NCI-H345 treated with DMSO at 0.1 percent for 48 hours (cell line): ENCODE results near the gene PGAP3.

ENCODE experiments used
- DNase-seq: peaks from one replicate; lab custom pipeline; 2025; ENCODE audit not compliant: unreplicated experiment; lab: John Stamatoyannopoulos, UW

The PGAP3 gene

DNA sequence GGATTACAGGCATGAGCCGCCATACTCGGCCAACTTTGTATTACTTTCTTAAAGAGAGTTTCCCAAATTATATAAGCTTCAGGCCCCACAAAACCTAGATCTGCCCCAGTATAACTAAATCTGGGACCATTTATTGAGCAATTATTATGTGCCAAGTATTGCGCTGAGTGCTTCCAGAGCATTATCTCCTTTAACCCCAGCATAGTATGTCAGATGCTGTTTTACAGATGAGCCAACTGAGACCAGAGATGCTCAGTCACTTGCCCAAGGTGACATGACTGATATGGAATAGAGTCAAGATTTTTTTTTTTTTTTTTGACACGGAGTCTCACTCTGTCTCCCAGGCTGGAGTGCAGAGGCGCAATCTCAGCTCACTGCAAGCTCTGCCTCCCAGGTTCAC, 10.1 kb upstream of the PGAP3 start:
- DNase-seq: no peak

DNA sequence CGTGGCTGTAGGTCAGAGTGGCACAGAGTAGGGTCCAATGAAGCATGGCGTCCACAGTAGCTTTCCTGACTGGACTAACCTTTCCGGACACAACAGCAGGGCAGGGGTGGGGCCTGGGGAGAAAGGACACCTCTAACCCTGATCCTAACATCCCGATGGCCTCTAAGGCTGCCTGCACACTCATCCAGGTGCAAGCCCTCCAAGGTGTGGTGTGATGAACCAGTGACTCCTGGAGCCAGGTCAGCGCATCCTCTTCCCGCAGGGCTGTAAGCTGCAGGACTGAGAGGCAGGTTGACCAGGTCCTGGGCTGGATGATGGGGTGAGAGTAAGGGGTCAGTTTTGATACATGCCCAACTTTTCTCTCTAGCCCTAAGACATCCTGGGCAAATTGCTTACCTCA, 8.9 kb upstream of the PGAP3 start:
- no peak for DNase-seq

DNA sequence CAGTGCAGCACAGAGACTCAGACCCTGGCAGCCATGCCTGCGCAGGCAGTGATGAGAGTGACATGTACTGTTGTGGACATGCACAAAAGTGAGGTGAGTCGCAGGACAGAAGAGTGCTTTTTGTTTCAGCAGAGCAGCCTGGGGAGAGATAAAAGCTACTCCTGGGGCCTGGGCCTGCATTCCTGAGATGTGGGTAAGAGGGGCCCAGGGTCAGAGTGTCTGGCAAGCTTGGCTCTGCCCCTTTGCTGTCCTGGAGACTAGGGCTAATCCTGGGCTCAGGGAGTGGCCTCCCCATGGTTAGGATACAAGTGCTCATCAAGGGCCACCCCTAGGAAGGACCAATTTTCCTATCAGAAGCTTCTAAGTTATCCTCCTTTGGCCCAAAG, 7.2 kb upstream of the PGAP3 start:
- no peak for DNase-seq

DNA sequence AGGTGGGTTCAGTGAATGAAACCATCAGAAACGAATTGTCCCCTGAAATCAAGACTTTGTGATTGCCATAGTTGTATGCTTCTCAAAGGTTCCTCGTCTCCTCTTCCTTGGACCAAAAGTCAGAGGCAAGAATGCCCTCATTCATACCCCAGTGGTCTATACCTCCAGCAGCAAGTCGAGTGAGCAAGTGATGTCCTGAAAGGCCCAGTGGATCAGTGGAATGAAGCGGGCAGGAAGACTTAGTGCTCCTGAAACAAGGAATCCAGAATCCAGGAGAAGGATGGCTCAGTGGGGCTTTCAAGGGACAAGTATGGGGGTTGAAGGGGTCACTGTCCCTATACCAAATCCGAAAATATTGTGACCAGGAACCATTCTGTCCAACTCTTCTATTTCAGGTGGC, 6.7 kb upstream of the PGAP3 start:
- no peak for DNase-seq

DNA sequence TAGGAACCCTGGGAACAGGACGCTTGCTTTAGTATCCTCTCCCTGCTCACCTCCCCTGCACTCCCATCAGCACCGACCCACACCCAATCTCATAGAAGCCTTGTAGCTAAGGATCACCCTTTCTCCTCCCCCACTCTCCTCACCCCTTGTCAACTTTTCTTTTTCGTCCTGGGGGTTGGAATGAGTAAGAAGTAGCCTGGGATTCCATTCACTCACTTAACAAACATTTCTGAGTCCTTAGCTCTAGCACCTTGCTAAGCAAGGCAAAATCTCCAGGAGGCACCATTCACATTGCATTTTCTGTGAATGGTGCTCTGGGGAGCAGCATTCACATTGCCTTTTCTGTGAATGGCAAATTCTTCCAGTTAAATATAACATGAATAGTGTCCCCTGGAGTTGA, 1.1 kb upstream of the PGAP3 start:
- no peak for DNase-seq

DNA sequence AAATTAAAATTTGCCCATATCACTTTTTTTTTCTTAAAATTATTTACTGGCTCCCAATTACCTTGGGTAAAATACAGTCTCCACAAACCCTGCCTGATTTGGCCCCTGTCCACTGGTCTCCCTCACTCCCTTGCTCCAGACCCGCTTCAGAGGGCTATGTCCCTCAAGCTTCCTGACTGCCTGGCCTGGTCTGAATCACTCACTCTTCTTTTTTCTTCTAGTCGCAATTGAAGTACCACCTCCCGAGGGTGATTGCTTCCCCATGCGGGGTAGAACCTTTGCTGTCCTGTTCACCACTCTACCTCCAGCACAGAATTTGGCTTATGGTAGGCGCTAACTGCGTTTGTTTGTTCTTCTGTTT, 598 bp upstream of the PGAP3 start:
- DNase-seq: no peak

DNA sequence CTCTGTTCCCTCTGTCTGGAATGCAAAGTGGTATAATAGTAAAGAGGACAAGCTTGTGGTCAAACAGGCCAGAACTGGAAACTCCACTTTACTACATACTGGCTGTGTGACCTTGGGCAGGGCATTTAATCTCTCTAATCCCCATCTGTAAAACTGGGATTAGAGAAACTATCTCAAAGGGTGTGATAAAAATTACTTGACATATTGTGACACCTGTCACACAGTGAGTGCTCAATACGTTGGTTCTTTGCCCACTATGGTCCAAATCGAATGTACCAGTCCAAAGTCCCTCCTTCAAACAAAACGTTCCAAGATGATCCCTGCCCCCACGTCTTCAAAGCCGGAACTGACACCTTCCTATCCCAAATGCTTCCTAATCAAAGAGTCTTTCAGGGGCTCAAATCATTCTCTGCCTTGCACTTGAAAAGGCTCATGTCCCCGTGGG, 734 bp downstream of the PGAP3 start:
- DNase-seq: no peak

DNA sequence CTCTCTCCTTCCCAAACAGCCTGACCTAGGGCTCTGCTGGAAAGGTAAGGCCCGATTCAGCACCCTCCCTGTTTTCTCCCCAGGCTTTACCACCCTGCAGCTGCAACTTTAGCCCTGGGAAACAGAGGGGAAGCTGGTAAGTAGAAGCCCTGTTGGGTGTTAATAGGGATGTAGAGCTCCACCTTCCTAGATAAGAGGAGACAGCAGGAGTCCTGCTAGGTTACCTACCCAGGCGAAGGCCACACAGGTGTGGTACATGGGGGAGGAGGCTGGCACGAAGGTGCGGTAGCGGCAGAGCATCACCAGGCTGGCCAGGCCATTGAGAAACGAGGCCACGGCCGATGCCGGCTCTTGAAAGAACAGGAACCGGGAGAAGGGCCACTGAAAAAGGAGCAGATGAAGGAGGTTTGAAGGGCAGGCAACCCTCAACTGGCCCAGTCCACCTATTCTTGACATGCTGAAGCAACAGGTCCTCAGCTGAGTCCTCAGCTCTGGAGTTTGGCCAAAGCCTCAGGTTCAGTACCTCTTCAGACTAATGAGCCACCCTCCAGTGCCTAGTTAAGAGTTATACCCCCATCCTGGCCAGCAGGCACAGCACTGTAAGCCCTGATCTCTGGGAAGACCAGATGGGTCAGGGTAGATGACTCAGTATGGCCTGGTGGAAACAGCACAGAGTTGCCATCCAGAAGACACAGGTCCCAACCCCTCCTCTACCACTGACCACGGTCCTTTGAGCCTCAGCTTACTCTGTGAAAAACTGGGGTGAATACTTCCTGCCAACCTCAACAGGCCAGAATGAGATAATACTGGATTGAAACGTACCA, 3.3 kb downstream of the PGAP3 start:
- DNase-seq: no peak

DNA sequence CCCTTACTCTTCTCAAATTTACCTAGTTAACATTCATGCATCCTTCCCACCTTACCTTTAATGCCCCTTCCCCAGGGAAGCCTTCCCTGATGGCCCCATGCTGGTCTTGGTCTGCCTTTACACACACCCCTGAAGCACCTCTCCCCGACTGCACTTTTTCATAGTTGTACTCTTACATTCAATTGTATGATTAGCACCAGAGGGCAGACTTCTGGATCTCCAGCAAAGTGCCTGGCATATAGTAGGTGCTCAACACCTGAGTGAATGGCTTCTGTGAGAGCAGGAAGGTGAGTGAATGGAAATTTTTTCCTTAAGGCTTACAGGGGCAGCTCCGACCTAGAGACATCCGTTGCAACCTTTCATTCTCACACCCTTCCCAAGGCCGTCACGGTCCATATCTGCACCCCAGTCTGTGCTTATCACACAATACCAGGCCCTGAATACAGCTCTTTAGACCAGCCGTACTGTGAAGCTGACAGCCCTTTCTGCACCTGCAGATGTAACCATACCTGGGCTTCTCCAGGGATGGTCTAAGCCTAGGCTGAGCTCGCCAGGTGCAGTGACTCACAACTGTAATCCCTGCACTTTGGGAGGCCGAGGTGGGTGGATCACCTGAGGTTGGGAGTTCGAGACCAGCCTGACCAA, 4.4 kb downstream of the PGAP3 start:
- DNase-seq: no peak

DNA sequence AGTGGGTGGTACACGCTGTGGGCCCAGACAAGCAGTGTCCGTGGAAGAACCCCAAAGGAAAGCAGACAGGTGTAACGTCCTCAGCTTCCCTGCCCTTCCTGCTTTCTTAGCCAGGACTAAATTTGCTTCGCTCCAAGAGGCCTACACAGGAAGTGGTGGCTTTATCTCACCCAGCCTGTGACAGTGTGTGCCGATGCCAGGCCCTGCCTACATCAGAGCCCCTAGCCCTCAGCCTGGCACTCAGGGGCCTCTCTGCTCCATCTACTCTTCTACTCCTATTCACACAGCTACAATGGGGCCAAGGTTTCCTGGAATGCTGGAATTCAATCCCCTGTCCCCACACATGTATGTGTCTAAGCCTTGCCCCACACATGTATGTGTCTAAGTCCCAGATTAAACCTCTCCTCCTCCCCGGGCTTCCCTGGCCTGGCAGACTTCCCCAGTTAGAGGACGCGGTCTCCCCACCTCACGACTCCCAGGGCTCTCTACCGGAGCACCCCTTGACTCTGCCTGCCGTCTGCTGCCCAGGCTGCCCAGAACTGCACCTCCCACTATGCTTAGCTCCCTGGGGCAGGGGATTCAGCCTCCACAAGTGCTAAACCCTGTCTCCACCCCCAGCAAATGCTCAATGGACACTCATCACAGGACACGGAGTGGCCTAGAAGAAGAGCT, 8.2 kb downstream of the PGAP3 start:
- no peak for DNase-seq

DNA sequence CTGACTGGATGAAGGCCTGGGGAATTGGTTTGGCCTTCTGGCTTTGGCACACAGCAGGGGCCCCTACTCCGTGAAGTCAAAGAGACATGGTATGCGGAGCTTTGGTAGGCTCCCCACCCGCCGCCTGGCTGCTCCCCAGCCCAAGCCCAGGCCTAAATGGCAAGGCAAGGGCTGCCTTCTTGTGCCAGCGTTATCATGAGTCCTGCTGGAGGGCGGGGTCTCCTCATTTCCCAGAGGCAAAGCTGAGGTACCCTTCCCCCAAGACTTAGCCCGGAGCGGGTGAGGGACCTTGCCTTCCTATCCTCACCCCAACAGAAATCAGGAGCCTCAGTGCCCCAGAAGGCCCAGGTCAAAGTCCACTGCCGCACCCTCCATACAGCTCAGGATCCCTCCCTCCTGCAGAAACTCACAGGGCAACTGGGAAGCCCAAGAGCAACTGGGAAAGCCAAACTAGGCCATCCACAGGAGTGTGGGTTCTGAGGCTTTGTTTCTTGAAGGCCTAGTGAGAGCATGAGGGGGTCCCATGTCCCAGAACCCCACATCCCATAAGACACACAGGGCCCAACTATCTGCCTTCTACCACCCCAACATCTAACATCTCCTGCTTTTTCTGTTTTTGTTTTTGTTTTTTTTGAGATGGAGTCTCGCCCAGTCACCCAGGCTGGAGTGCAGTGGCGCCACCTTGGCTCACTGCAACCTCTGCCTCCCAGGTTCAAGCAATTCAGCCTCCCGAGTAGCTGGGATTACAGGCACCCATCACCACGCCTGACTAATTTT, 9.3 kb downstream of the PGAP3 start:
- DNase-seq: no peak

DNA sequence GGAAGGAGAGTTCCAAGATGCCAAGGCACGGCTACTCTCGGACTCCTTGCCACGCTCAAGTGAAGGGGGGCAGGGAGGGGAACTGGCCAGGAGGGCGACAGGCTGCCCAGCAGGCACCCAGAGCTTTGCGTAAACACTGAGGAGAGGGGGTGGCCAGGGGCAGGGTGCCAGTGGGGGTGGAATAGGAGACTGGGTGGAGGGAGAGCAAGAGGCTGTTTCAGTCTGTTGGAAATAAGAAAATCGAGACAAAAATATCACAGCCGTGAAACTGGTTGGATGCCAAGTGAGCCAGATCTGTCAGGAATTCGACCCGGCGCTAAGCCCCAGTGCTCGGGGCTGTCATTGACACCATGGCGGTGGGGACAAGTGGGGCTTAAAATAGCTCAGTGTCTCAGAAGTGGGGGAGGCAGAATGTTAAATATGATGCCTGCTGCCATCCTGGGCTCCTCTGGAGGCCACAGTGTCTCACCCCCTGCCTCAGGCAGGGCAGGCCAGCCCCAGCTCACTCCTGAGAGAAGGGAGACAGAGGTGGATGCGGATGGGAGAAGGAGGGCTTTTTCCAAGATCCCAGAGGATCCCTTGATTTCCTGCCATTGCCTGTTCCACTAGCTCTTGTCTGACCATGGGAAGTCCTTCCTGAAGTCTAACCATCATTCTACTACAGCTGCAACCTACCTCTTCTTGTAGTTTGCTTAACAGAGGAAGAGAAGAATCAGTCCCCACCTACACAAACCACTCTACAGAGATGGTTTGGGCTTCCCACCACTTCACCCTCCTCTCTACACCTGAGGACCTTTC, 10.1 kb downstream of the PGAP3 start:
- DNase-seq: no peak

DNA sequence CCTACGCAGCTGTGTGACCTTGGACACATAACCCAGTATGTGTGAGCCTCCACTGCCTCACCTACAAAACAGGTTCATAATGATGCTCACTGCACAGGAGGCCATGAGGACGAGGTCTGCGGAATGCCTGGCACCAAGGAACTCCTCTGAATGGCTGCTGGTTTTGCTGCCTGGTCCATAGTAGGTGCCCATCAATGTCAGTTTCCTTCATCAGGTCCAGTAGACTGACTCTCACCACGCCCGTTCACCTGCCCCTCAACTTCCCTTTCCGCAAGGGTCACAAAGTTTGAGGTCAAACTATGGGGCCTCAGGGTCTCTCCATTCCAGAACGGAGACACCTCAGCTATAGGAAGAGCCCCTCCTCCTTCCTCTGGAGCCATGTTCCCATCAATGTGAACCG, 10.8 kb downstream of the PGAP3 start:
- DNase-seq: no peak

DNA sequence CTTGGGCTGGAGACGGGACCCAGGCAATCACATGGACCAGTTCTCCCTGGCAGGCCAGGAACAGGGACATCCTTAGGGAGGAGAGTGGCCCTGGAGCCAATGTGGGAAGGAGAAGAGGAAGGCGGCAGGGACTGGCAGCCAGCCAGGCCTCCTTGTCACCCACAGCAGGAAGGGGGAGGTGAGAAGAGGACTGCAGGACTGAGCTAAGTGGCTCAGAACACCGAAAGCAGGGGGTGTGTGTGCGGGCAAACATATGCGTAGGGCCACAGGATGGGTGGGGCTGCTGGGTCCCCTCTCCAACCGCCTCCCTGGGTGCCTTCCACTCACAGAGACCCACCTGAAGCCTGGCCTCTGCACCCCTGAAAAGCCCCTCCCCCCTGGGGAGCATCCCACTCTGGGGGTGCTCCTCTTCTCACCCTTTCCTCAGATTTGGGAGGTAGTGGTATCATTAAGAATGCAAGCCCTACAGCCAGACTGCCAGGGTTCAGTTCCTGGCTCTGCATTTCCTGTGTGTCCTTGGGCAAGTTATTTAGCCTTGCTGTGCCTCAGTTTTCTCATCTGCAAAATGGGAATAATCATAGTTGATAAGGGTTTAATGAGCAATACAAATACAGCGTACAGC, 11.5 kb downstream of the PGAP3 start:
- peak; percentile 51 for DNase-seq

DNA sequence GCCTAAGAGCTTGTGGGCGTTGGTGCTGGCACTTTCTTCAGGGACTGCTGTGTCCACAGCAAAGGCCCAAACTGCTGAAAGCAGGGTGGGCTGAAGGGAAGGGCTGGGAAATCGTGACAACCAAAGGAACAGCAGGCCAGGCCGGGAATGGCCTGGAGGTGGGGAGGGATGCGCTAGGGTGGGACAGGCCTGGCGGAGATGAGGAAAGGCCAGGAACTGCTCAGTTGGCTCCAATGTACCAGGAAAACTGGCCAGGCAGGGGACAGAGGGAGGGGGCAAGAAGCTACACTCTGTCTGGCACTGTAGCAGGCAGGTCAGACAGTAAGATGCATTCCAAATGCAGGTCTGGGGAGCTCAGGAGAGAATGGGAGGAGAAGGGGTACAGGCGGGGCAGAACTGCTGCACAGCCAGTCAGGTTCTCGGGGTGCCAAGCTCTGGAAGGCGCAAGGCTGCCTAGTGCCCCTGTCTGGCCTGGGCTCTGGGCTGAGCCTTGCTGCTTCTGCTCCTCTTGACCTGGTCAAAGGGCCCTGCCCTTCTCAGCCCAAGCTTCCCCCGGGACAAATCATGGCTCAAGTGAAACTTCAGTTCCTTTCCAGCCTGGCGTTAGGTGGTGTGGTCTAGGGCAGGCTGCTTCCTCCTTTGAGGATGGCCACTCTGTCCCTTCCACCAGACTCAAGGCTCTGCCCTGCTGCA, 12.3 kb downstream of the PGAP3 start:
- DNase-seq: no peak

DNA sequence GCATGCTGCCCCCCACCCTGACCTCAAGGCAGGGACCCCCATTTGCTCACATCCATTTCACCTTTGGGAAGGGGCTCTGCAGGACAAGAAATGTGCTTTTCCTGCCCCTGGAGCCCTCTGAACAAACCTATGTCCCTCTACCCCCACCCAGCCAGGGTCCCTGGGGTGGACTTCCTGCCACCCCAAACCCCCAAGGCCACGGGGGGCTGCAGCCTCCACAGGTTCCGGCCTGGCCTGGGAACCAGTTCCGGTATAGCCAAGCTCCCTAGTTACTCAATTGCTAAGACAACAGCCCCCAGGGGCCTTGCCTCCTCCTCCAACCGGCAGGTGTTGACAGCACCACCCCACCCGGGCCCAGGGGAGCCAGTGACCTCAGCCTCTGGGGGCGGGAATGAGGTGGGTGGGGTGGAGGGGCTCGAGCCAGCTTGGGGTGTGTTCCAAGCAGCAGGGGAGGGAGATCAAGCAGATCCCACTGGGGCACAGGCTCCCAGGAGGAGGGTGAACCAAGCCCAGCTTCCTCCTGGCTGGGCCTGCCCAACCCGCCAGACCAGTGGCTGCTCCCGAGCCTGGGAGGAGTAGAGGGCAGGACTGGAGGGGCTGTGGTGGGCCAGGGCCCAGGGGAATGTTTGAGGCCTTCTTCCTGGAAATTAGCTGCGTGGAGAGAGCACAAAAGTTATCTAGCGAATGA, 13.0 kb downstream of the PGAP3 start:
- DNase-seq: peak; percentile 19

DNA sequence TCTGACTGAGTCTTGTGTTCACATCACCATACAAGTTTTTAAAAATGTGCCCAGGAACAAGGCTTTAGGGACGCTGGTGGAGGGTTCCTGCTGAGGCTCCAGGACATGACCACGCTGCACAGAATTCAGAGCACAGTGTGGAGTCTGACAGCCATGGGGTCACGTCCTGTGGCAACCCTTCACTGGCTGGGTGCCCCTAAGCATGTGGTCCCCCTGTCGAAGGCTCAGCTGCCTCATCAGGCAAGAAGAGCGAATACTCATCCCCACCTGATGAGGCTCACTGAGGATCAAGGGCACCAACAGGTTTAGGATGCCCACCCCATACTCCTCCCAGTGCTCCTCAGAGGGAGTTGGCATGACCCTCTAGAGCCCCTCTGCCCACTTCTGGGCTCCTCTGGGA, 13.7 kb downstream of the PGAP3 start:
- no peak for DNase-seq

DNA sequence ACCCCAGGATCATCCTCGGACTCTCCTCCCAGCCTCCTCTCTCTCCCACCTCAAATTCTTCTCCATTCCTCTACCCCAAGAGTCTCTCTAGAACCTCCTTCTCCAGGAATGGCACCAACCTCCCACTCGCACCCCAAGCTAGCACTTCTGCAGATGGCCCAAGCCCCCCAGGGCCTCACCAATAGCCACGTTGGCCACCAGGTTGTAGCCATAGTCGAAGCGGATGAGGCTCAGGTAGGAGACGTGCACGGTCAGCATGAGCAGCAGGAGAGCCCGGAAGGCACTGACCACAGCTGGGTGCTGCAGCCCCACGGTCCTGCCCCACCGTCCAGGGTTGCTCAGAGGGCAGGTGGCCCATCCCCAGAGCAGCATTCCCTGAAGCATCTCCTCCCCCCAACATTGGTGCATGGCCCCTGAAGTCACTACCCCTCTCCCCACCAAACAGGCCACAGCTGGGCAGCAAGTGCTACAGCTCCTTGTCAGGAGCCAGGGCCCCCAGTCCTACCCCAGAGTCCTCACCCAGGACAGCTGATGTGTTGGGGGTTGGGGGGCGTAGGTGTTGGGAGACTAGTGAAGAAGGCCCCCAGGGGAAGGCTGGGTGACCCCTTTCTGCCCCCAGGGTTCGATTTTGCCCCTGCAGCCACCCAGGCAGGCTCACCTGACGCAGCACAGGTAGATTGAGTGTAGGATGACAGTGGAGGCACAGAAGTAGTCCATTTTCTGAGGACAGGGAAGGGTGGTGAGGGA, 14.3 kb downstream of the PGAP3 start:
- no peak for DNase-seq
